Natural killer cell (primary cell): ENCODE measurements around the gene ATF7. TPM values are rescaled to one million over a fixed set of nuclear protein-coding genes. Genes with fewer than 3 reads are reported as not detected.

Experiments
- ATAC-seq, 3 donors: fragments of 150-1000 bp in 2 of 3; fragments of 200-7000 bp in 1 of 3; cut with Tn5 transposase; 1 replicate in 1 of 3; 2 replicates in 2 of 3; pipeline ENCODE4 v1.10.0; 2021; ENCODE audit warnings: mild to moderate bottlenecking in 2 of 3, moderate library complexity in 2 of 3
- DNase-seq, 2 donors: peaks; one replicate each; pipeline versions ENCODE4 v3.0.0 to v3.0.0-alpha.2; 2013 to 2021; ENCODE audit warnings: mixed read lengths in 1 of 2
- H3K27ac ChIP-seq: one replicate; pipeline ENCODE4 v1.5.1; 2013; ENCODE audit warnings: mild to moderate bottlenecking, low read length
- H3K27me3 ChIP-seq: one replicate; pipeline ENCODE4 v1.6.1; 2013; ENCODE audit warnings: low read length; ENCODE audit not compliant: control insufficient read depth, insufficient read depth
- H3K36me3 ChIP-seq: one replicate; pipeline ENCODE4 v1.6.1; 2013; ENCODE audit warnings: low read length; ENCODE audit not compliant: control insufficient read depth, insufficient read depth
- H3K4me1 ChIP-seq: one replicate; pipeline ENCODE4 v1.6.1; 2013; ENCODE audit warnings: low read length; ENCODE audit not compliant: control insufficient read depth, insufficient read depth
- H3K4me3 ChIP-seq: one replicate; pipeline ENCODE4 v1.5.1; 2013; ENCODE audit warnings: low read length
- H3K9me3 ChIP-seq: one replicate; pipeline ENCODE4 v1.6.1; 2013; ENCODE audit warnings: low read length; ENCODE audit not compliant: control insufficient read depth, insufficient read depth
- H3K27ac Mint-ChIP-seq, 2 donors: one replicate each; pipeline ENCODE4 v1.8.0; 2022; ENCODE audit warnings: mild to moderate bottlenecking in 2 of 2, mixed read lengths in 2 of 2, moderate library complexity in 1 of 2
- H3K27me3 Mint-ChIP-seq, 2 donors: one replicate each; pipeline ENCODE4 v1.8.0; 2022; ENCODE audit warnings: low read depth in 2 of 2, mixed read lengths in 2 of 2
- H3K36me3 Mint-ChIP-seq: one replicate; pipeline ENCODE4 v1.8.0; 2022; ENCODE audit warnings: mixed read lengths
- H3K4me1 Mint-ChIP-seq, 2 donors: one replicate each; pipeline ENCODE4 v1.8.0; 2022; ENCODE audit warnings: mixed read lengths in 2 of 2
- H3K4me3 Mint-ChIP-seq: one replicate; pipeline ENCODE4 v1.8.0; 2022; ENCODE audit warnings: mild to moderate bottlenecking, moderate library complexity, mixed read lengths
- H3K9me3 Mint-ChIP-seq, 2 donors: one replicate each; pipeline ENCODE4 v1.8.0; 2022; ENCODE audit warnings: mixed read lengths in 2 of 2
- WGBS: methylation state at CpG from one replicate; pipeline ENCODE4 v1.1.7; 2013; ENCODE audit warnings: missing lambda C conversion rate; ENCODE audit not compliant: insufficient coverage; 5-methylcytosine and 5-hydroxymethylcytosine counted together
- intact Hi-C: fragments of 100-400 bp; cut with micrococcal nuclease; formaldehyde crosslinking; loops from one replicate; pipeline ENCODE4 v1.14.2; 2022
- total RNA-seq, 4 donors: library from RNA; stranded (reverse); fragments of 120-200 nt in 1 of 4; gene quantifications; one replicate each; pipeline versions ENCODE4 v1.2.3 to v1.2.4, GENCODE V29; 2013 to 2022
- TF ChIP-seq, protein P1 (sequence below): fragments of 200-600 bp; IDR thresholded peaks from one replicate; pipeline ENCODE4 v1.8.0; 2022; ENCODE audit warnings: antibody characterized with exemption

The ATF7 gene
- total RNA-seq, 3 donors from 2014 or later (not counting 1 experiment from before 2014, with no cell fraction given): 32.3 to 42.3 (median 34.9) TPM

GRCh38 chr12:53484686-53485575 lies 141.3 kb downstream of the ATF7 start:
- Mint-ChIP-seq H3K36me3 (peaks cover 1% of the 10 kb centered on the region), H3K4me1 (peaks cover 5 to 28% of the 10 kb centered on the region in 2 donors), H3K27ac (peak overlapping the region; percentile 33 to 36), H3K9me3 (no peaks in the 10 kb centered on the region), H3K27me3 (no peaks in the 10 kb centered on the region), H3K4me3 (no peak overlapping the region)
- Histone ChIP-seq H3K27ac (no peak overlapping the region), H3K27me3 (no peaks in the 10 kb centered on the region), H3K4me1 (peaks cover 18% of the 10 kb centered on the region), H3K36me3 (peaks cover 60% of the 10 kb centered on the region), H3K4me3 (no peak overlapping the region), H3K9me3 (no peaks in the 10 kb centered on the region)
- no peak for DNase-seq
- TF ChIP-seq, protein P1, sequence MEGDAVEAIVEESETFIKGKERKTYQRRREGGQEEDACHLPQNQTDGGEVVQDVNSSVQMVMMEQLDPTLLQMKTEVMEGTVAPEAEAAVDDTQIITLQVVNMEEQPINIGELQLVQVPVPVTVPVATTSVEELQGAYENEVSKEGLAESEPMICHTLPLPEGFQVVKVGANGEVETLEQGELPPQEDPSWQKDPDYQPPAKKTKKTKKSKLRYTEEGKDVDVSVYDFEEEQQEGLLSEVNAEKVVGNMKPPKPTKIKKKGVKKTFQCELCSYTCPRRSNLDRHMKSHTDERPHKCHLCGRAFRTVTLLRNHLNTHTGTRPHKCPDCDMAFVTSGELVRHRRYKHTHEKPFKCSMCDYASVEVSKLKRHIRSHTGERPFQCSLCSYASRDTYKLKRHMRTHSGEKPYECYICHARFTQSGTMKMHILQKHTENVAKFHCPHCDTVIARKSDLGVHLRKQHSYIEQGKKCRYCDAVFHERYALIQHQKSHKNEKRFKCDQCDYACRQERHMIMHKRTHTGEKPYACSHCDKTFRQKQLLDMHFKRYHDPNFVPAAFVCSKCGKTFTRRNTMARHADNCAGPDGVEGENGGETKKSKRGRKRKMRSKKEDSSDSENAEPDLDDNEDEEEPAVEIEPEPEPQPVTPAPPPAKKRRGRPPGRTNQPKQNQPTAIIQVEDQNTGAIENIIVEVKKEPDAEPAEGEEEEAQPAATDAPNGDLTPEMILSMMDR: no peak
- ATAC-seq: no peak
- 98% methylated on average over 10 of the region's 10 CpGs for WGBS
- intact Hi-C loops: no loop called here

DNA sequence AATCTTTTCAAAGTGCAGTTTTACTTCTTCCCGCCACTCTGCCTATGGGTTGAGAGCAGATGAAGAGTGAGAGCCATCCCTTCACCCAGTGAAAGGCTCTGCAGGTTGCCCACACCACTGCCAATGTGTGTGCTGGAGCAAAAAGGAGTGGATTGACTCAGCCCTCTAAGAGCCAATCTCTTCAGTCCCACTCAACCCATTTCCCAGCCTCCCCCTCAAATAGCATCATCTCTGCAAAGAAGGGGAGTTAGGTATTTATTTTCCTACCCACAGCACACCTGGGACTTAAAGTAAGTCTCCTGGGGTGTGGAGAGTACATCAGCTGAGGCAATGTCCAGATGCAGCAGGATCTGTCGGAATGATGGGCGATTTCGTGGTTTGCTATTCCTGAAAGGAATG lies 142.2 kb downstream of the ATF7 start:
- TF ChIP-seq, protein P1: no peak
- H3K36me3 Mint-ChIP-seq: peaks cover 10% of the 10 kb centered on the region
- no peak for DNase-seq

DNA sequence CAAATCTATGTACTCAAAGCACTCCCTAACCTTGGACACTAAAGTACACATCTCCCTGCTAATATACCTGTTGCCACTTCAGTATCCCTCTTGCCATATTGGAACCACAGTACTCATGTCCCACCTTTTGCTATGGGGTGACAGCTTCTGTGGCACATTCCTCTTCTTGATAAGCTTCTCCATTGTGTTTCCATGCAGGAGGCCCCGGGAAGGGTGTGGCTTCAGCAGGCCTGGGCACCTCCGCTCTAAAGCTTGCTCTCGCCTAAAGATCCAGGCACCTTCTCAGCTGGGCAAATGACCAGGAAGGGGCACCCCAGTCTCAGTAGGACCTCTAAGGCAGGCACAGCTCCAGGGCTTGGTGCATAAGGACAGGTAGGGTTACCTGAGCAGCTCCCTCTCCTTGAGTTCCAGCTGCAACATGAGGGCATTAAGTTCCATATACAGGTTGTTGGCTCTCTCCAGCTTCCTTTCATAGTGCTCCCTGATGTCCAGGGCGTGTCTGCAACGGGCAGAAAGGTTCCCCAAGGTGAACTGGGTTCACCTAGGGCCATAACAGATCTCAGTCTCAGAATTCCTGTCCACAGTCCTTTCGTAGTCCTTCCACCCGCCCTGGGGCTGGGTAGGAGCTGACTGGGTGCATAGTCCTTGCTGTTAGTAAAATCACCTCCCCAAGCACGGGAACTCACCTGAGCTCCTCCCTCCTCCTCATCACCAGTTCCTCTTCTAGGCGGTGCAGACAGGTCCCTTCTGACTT lies 142.8 kb downstream of the ATF7 start:
- Histone ChIP-seq H3K36me3 (peaks cover 74% of the 10 kb centered on the region), H3K4me1 (peaks cover 18% of the 10 kb centered on the region), H3K9me3 (no peaks in the 10 kb centered on the region), H3K4me3 (no peak overlapping the region), H3K27ac (no peak overlapping the region), H3K27me3 (no peaks in the 10 kb centered on the region)
- TF ChIP-seq, protein P1: no peak
- no peaks in the 10 kb centered on the region for H3K27me3 Mint-ChIP-seq
- 87% methylated on average over 9 of the region's 9 CpGs for whole genome bisulfite sequencing
- no peaks in the 10 kb centered on the region for H3K9me3 Mint-ChIP-seq
- peaks cover 10% of the 10 kb centered on the region for H3K36me3 Mint-ChIP-seq
- no peak for DNase-seq
- peak overlapping the region; percentile 69 to 80 for H3K27ac Mint-ChIP-seq
- peaks cover 11 to 33% of the 10 kb centered on the region in 2 donors for H3K4me1 Mint-ChIP-seq
- intact Hi-C loops: no loop called here
- no peak for ATAC-seq
- H3K4me3 Mint-ChIP-seq: no peak overlapping the region

More for the DNA sequence above, 142.2 kb downstream of the ATF7 start:
- Mint-ChIP-seq H3K9me3 (no peaks in the 10 kb centered on the region), H3K27me3 (no peaks in the 10 kb centered on the region), H3K27ac (peak overlapping the region in 1 of 2 donors; percentile 80), H3K4me1 (peaks cover 8 to 33% of the 10 kb centered on the region in 2 donors), H3K4me3 (no peak overlapping the region)
- 96% methylated on average over 4 of the region's 4 CpGs for WGBS
- Histone ChIP-seq H3K4me3 (no peak overlapping the region), H3K27ac (no peak overlapping the region), H3K27me3 (no peaks in the 10 kb centered on the region), H3K9me3 (no peaks in the 10 kb centered on the region), H3K36me3 (peaks cover 69% of the 10 kb centered on the region), H3K4me1 (peaks cover 18% of the 10 kb centered on the region)
- intact Hi-C loops: no loop called here
- ATAC-seq: no peak
